Parathyroid adenoma (tissue), 2 donors: Measurements from ENCODE around the gene ZNF83.
"Not testable (repeated sequence)": the region's sequence is repeated elsewhere in the genome, so short reads cannot be mapped to it uniquely, and the experiment has no call there.

ENCODE experiments used
- H2AFZ ChIP-seq: fragments of 300-600 bp; sonication (generic); one replicate; pipeline ENCODE4 v1.7.0; 2017; ENCODE audit warnings: antibody characterized with exemption, mild to moderate bottlenecking
- H3K27ac ChIP-seq: fragments of 300-600 bp; sonication (generic); one replicate; pipeline ENCODE4 v1.7.0; 2017
- H3K27me3 ChIP-seq: fragments of 300-600 bp; sonication (generic); one replicate; pipeline ENCODE4 v1.7.0; 2017; ENCODE audit warnings: low read length; ENCODE audit not compliant: control insufficient read depth, insufficient read depth
- H3K36me3 ChIP-seq: fragments of 300-600 bp; sonication (generic); one replicate; pipeline ENCODE4 v1.7.0; 2017; ENCODE audit warnings: low read length; ENCODE audit not compliant: control insufficient read depth, insufficient read depth
- H3K4me1 ChIP-seq: fragments of 300-600 bp; sonication (generic); one replicate; pipeline ENCODE4 v1.7.0; 2017; ENCODE audit warnings: control low read depth
- H3K4me2 ChIP-seq: fragments of 300-600 bp; sonication (generic); one replicate; pipeline ENCODE4 v1.7.0; 2017; ENCODE audit warnings: low read length
- H3K4me3 ChIP-seq: fragments of 300-600 bp; sonication (generic); one replicate; pipeline ENCODE4 v1.7.0; 2017; ENCODE audit warnings: low read depth, low read length
- H3K79me2 ChIP-seq: fragments of 300-600 bp; sonication (generic); one replicate; pipeline ENCODE4 v1.7.0; 2017; ENCODE audit warnings: control low read depth
- H3K9ac ChIP-seq: fragments of 300-600 bp; sonication (generic); one replicate; pipeline ENCODE4 v1.7.0; 2017; ENCODE audit warnings: mild to moderate bottlenecking
- H3K9me3 ChIP-seq: fragments of 300-600 bp; sonication (generic); one replicate; pipeline ENCODE4 v1.7.0; 2017; ENCODE audit warnings: low read length; ENCODE audit not compliant: control insufficient read depth
- TF ChIP-seq, protein P1 (sequence below): fragments of 300-600 bp; sonication (generic); IDR thresholded peaks from one replicate; pipeline ENCODE4 v1.7.0; 2017; ENCODE audit warnings: antibody characterized with exemption, mild to moderate bottlenecking
- donor health status: primary hyperparathyroidism.

The ZNF83 gene

DNA sequence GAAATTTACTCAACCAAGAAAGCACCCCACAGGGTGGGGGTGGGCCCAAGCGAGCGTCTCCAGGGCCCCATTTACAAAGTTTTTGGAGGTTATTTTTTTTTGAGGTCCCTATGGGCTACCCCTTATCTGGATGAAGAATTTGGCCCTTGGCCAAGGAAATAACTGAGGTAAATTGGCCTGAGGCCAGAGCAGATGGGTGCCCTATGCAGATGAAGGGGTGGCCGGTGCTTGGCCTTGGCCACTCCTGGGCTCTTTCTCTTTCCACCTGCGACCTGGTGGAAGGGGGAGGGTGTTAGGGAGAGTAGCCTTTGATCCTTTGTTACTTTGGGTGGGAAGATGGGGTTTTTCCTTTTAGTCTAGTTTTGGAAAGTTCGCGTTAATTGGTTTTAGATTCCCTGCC is 52.6 kb downstream of the ZNF83 start:
- Histone ChIP-seq H3K9ac (no peak overlapping the region), H3K4me3 (no peak overlapping the region)

DNA sequence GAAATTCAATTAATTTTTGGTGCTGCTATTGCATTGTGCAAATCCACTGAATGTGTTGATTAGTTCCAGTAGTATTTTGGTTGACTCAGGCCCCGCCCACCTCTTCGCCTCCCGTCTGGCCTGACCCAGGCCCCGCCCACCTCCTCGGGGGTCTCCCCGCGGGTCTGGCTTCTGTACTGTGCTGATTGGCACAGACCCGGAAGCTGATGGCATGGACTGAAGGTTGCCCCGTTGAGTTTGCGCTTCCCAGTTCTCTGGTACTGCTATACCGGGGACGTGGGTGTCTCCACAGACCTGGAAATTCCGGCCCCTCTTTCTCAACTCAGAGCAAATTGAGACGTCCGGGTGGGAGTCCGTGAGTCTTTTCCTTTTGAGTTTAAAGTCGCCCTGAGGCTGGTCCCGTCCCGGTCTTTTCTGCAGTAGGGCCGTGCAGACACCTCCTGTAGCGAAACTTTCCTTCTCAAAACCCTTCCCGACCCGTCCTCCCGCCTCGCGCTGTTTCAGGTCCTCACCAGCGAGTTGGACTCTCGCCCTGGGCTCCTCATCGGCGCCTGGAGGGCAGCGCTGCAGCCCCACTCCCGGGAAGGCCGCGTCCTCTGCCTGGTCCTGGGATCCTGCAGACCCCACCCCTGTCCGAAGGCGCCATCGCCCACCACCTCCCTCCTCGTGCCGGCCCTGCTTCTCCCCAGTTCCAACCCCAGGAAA is 53.3 kb downstream of the ZNF83 start:
- H2AFZ ChIP-seq, result no peak overlapping the region
- H3K4me3 ChIP-seq, result no peak overlapping the region
- H3K27ac ChIP-seq, result no peak overlapping the region
- H3K4me2 ChIP-seq, result no peak overlapping the region
- TF ChIP-seq, protein P1, sequence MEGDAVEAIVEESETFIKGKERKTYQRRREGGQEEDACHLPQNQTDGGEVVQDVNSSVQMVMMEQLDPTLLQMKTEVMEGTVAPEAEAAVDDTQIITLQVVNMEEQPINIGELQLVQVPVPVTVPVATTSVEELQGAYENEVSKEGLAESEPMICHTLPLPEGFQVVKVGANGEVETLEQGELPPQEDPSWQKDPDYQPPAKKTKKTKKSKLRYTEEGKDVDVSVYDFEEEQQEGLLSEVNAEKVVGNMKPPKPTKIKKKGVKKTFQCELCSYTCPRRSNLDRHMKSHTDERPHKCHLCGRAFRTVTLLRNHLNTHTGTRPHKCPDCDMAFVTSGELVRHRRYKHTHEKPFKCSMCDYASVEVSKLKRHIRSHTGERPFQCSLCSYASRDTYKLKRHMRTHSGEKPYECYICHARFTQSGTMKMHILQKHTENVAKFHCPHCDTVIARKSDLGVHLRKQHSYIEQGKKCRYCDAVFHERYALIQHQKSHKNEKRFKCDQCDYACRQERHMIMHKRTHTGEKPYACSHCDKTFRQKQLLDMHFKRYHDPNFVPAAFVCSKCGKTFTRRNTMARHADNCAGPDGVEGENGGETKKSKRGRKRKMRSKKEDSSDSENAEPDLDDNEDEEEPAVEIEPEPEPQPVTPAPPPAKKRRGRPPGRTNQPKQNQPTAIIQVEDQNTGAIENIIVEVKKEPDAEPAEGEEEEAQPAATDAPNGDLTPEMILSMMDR, result no peak
- no peak overlapping the region for H3K9ac ChIP-seq
- H3K9me3 ChIP-seq, result no peaks in the 10 kb centered on the region
- no peaks in the 10 kb centered on the region for H3K36me3 ChIP-seq
- H3K4me1 ChIP-seq, result no peaks in the 10 kb centered on the region
- no peaks in the 10 kb centered on the region for H3K79me2 ChIP-seq
- no peaks in the 10 kb centered on the region for H3K27me3 ChIP-seq

More for the DNA sequence above, 52.6 kb downstream of the ZNF83 start:
- H3K4me1 ChIP-seq, result no peaks in the 10 kb centered on the region
- H3K27me3 ChIP-seq, result no peaks in the 10 kb centered on the region
- H3K79me2 ChIP-seq, result no peaks in the 10 kb centered on the region
- no peaks in the 10 kb centered on the region for H3K9me3 ChIP-seq
- no peak overlapping the region for H3K27ac ChIP-seq
- no peak overlapping the region for H2AFZ ChIP-seq
- TF ChIP-seq, protein P1, result no peak
- no peak overlapping the region for H3K4me2 ChIP-seq
- no peaks in the 10 kb centered on the region for H3K36me3 ChIP-seq

DNA sequence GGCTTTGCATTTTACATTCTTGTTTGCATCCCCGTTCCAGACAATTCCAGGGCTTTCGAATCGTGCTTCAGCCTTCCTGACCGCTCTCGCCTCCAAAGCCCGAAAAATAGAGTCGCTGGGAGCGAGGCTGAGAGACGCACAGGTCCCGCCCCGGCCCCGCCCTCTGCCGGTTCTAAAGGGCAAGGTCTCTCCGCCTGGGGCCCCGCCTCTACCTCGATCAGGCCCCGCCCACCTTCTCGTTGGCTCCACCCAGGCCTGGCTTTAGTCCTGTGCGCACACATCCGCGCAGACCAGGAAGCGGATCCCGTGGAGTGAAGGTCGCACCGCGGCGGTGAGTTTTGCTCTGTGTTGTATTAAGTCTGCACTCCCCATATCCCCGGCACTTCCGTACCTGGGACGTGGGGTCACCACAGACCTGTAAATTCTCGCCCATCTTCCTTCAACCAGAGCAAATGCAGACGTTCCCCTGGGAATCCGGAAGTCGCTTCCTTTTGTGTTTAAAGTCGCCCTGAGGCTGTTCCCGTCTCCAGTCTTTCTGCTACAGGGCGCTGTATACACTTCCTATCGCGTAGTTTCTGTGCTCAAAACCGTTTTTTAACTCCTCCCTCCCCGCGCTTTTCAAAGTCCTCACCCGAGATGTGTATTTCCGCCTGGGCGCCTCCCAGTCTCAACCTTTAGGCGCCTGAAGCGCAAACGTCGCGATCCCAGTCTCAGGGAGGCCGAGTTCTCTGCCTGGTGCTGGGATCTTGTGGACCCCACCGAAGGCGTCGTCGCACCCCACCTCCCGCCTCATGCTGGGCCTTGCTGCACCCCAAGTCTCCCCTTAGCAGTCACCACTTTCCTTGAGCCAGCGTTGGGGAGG is 67.9 kb downstream of the ZNF83 start, which contains the start of gene ZNF701:
ZNF701 (plus strand) TSS at position 288 of the 862 bp plus-strand sequence. CDS start 3,861 bp downstream, outside the sequence.
- TF ChIP-seq, protein P1, result peak; percentile 6
- peak within 1 kb of the TSS; percentile 68 for H3K4me3 ChIP-seq
- no peak within 1 kb of the TSS for H3K9ac ChIP-seq
- H3K9me3 ChIP-seq, result no peaks in the 10 kb centered on the region
- no peaks in the 10 kb centered on the region for H3K36me3 ChIP-seq
- H3K79me2 ChIP-seq, result no peaks in the 10 kb centered on the region
- no peaks in the 10 kb centered on the region for H3K4me1 ChIP-seq
- peak within 1 kb of the TSS; percentile 87 for H3K4me2 ChIP-seq
- H3K27ac ChIP-seq, result peak within 1 kb of the TSS; percentile 39
- H3K27me3 ChIP-seq, result no peaks in the 10 kb centered on the region
- H2AFZ ChIP-seq, result peak within 1 kb of the TSS; percentile 75

DNA sequence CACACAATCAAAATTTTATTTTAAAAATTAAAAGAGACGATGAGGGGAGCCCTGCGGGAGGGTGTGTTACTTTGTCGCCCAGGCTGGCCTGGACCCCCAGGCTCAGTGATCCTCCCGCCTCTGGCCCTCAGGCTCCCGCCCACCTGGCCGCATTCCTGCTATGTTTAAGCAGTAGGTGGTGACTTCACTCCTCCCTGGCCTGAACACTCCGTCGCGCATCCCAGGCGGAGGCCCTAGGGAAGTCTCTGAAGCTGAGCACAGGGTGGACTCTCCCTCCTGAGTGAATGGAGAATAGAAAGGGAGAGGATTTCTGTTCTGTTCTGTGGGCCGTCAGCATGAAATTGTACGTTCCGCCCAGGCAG is 68.5 kb downstream of the ZNF83 start:
- peak overlapping the region; percentile 30 for H3K4me3 ChIP-seq
- H3K9ac ChIP-seq, H3K4me1 ChIP-seq, H3K36me3 ChIP-seq, H3K27me3 ChIP-seq, H3K79me2 ChIP-seq, H3K9me3 ChIP-seq: not testable (repeated sequence)
- H3K27ac ChIP-seq, result peak overlapping the region; percentile 12
- peak overlapping the region; percentile 87 for H3K4me2 ChIP-seq
- H2AFZ ChIP-seq, result peak overlapping the region; percentile 46

DNA sequence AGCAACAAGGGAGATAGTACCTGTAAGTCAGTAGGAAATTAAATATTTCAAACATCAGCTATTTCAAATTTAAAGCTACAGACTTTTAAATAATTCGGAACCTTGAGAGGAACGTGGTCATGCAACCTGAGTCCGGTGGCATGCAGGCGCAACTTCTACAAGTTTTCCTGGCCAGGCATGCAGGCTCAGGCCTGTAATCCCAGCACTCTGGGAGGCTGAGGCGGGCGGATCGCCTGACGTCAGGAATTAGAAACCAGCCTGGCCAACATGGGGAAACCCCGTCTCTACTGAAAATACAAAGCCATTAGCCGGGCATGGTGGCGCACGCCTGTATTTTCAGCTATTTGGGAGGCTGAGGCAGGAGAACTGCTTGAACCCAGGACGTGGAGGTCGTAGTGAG is 70.2 kb downstream of the ZNF83 start:
- no peak overlapping the region for H3K9ac ChIP-seq
- no peak overlapping the region for H3K27ac ChIP-seq
- H3K4me2 ChIP-seq, result no peak overlapping the region
- H3K9me3 ChIP-seq, result no peaks in the 10 kb centered on the region
- no peaks in the 10 kb centered on the region for H3K4me1 ChIP-seq
- H3K79me2 ChIP-seq, result no peaks in the 10 kb centered on the region
- H3K36me3 ChIP-seq, result no peaks in the 10 kb centered on the region
- H2AFZ ChIP-seq, result no peak overlapping the region
- no peaks in the 10 kb centered on the region for H3K27me3 ChIP-seq
- no peak overlapping the region for H3K4me3 ChIP-seq
- TF ChIP-seq, protein P1, result no peak
